ENCODE measurements around the gene SLC41A1. TPM values are rescaled to one million over a fixed set of nuclear protein-coding genes. Genes with fewer than 3 reads are reported as not detected.
"Not testable (repeated sequence)": the region's sequence is repeated elsewhere in the genome, so short reads cannot be mapped to it uniquely, and the experiment has no call there.

SLC41A1 gene
- polyA plus RNA-seq, 3 donors = 18.4 to 26.0 (median 21.8) TPM

GRCh38 chr1:205826016-205826806 lies 13.2 kb upstream of the SLC41A1 start:
- WGBS, 3 donors = 60 to 64% (median 64%) methylated on average over 8 of the region's 8 CpGs
- H3K27ac ChIP-seq (ENCODE audit: low read depth, low read length) = no peak overlapping the region

- H3K27ac ChIP-seq (ENCODE audit: low read depth, low read length) = no peak overlapping the region
- WGBS, 3 donors = 97% methylated on average over 5 of the region's 5 CpGs
These were observed 11.2 kb upstream of the SLC41A1 start for GRCh38 chr1:205824180-205824579.

- not testable (repeated sequence) for H3K27ac ChIP-seq (ENCODE audit: low read depth, low read length)
- WGBS, 3 donors = 86 to 95% (median 94%) methylated on average over 2 of the region's 2 CpGs
These were observed 10.3 kb upstream of the SLC41A1 start for GRCh38 chr1:205823260-205823659.

DNA sequence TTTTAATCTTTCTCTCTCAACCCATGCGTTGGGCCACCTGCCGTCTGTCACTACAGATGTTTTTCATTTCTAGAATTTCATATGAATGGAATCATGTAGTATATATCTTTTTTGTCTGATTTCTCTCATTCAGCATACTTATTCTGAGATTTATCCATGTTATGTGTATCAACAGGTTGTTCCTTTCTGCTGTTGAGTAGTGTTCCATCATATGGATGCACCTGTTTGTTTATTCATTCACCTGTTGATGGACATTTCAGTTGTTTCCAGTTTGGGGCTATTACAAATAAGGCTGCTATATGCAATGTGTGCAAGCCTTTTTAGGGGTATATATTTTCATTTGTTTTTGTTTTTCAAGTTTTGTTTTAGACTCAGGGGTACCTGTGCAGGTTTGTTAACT lies 9.4 kb upstream of the SLC41A1 start:
- WGBS, 3 donors = 90 to 93% (median 92%) methylated on average over 2 of the region's 2 CpGs
- no peak overlapping the region for H3K27ac ChIP-seq (ENCODE audit: low read depth, low read length)

DNA sequence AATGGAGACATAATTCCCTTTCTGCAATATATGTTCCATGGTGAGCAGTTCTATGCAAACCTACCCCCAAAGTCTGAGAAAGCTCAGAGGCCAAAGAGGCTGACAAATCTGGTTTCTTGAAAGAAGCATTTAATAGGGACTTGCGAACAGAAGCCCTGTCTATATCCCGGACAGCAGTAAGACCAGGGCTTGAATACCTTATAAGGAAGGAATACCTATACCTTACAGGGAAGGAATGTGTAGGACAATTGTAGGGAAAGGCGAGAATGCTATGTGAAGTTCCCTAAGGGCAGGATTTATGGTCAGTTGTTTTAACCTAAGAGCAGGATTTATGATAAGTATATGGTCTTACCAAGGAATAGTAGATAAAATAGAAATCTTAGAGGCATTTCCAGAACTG lies 5.0 kb upstream of the SLC41A1 start:
- no peak overlapping the region for H3K27ac ChIP-seq (ENCODE audit: low read depth, low read length)
- 94 to 98% (median 96%) methylated on average over 3 of the region's 3 CpGs for WGBS, 3 donors

DNA sequence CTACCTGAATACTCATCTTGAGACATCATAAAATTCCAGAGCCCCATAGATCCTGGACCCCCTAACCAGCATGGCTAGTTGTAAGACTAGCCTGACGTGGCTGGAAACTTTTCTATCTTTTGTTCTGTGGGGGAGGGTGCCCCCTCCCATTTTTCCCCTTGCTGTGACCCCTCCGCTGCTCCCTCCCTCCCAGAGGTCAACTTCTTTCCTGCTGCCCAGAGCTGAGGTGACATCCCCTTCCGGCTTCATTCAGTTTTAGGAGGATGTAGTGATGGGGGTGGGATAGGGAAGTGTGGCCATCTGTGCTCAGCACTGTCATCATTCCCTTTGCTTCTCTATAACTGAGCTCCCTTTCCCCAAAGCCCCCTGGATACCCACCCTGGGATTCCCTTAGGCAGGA lies 4.4 kb upstream of the SLC41A1 start:
- WGBS, 3 donors = 62 to 87% (median 78%) methylated on average over 3 of the region's 3 CpGs
- H3K27ac ChIP-seq (ENCODE audit: low read depth, low read length) = no peak overlapping the region

- WGBS, 3 donors = 4 to 6% (median 6%) methylated on average over 14 of the region's 14 CpGs
- no peak overlapping the region for H3K27ac ChIP-seq (ENCODE audit: low read depth, low read length)
These were observed 709 bp upstream of the SLC41A1 start for GRCh38 chr1:205813755-205814058.

DNA sequence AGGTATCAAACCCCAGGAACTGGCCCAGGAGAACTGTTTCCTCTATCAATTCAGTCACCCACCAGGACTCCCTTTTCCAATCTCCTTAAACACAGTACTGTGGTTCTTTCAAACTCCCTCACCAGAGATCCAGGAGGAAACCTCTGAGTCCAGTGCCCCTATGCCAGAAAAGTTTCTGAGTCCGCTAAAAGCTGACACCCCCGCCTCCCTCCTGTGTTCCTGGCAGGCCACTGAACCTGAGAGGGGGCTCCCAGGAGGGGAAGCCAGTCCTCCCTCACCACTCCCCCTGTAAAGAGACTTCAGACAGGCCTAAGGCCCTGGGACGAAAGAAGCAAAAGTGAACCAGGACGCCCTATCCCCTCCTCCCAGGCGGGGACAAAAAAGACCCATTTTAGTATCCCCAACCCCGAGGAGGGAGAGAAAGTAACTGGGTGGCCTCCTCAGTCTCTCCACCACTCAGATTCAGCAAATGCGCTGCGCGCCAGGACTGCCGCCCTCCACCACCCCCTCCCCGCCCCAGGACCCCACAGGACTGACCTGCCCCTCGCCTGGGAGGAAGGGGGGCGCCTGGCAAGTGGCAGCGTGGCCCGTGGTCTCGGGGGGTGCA lies 624 bp downstream of the SLC41A1 start:
- no peak overlapping the region for H3K27ac ChIP-seq (ENCODE audit: low read depth, low read length)
- 1 to 3% (median 2%) methylated on average over 13 to 16 of the region's 16 CpGs for WGBS, 3 donors

DNA sequence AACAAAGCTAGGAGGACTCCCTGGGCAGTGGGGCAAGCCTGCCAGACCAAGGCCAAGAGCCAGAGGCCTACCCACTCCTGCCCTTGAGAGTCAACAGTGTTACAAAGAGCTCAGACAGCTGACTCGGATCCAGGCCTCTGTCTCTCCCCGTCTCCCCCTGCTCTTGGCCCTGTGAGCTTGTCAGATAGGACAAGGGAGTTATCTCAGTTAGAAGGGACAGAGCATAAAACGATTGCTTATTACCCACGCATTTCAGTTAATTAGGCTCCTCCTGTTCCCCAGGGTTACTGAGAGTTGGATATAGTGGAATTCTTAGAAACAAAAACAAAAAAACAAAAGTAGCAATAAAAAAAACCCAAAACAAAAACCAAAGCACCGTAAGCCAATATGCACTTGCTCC lies 1.3 kb downstream of the SLC41A1 start:
- H3K27ac ChIP-seq (ENCODE audit: low read depth, low read length) = no peak overlapping the region
- 18 to 48% (median 45%) methylated on average over 5 of the region's 5 CpGs for WGBS, 3 donors

- WGBS, 3 donors = 47 to 95% (median 94%) methylated on average over 12 of the region's 12 CpGs
- no peak overlapping the region for H3K27ac ChIP-seq (ENCODE audit: low read depth, low read length)
These were observed 2.4 kb downstream of the SLC41A1 start for GRCh38 chr1:205810448-205811157.

DNA sequence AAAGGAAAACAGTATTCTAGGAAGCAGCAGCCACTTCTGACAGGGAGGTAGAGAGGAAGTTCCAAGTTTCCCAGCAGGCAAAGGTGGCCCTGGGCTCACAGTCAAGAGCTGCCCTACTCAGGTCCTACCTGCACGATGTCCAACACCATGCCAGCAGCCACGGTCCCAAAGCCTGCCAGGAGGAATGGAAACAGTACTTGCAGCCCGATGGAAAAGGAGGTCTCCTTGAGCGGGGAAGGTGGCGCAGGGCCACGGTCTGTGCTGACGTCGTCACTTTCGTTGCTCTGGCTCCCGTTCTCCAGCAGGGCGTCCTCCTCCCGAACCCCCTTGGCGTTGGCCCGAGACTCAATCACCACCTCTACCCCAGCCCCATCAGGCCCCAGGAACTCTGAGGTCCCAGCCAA lies 3.1 kb downstream of the SLC41A1 start:
- WGBS, 3 donors = 51 to 91% (median 90%) methylated on average over 14 of the region's 14 CpGs
- no peak overlapping the region for H3K27ac ChIP-seq (ENCODE audit: low read depth, low read length)

DNA sequence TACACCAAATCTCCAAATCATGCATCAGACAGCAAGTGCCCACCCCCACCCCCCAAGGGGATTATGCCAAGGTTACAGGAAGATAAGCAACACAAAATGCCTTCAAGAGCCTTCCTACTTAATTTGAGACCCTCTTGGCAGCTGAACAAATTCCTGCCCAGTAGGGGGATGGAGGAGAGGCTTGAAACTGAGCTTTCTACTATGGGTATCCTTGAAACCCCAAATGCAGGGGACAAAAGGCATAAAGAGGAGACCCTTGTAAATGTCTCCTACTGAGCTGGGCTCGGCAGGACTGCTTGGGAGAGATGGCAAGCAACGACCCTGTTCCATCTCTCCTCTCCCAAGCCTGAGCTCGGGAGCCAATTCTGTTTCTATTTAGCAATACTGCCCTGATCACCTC lies 3.5 kb downstream of the SLC41A1 start:
- H3K27ac ChIP-seq (ENCODE audit: low read depth, low read length) = no peak overlapping the region
- WGBS, 3 donors = 31 to 69% (median 49%) methylated on average over 3 of the region's 3 CpGs

- H3K27ac ChIP-seq (ENCODE audit: low read depth, low read length) = no peak overlapping the region
- 39 to 74% (median 72%) methylated on average over 5 of the region's 5 CpGs for WGBS, 3 donors
These were observed 7.8 kb downstream of the SLC41A1 start for GRCh38 chr1:205805082-205805711.

- 81 to 100% (median 98%) methylated on average over 2 of the region's 2 CpGs for WGBS, 3 donors
- no peak overlapping the region for H3K27ac ChIP-seq (ENCODE audit: low read depth, low read length)
These were observed 8.4 kb downstream of the SLC41A1 start for GRCh38 chr1:205804605-205805004.

DNA sequence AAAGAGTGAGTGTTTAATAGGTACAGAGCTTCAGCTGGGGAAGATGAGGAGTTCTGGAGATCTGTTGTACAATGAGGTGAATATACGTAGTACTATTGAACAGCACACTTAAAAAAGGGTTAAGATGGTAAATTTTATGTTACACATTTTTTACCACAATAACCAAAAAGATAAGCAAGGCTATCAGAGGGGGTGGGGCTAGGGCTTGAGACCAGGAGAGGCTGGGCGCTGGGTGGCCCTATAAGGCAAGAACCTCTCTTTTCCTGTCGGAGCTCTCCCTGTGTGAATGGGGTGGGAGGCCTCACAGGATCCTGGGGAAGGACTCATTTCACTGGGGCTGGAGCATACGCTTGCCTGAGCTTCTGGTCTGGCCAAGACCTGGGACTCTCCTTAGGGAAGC lies 9.0 kb downstream of the SLC41A1 start:
- no peak overlapping the region for H3K27ac ChIP-seq (ENCODE audit: low read depth, low read length)
- 53 to 71% (median 70%) methylated on average over 4 of the region's 4 CpGs for WGBS, 3 donors

GRCh38 chr1:205802060-205802459 lies 10.9 kb downstream of the SLC41A1 start:
- no peak overlapping the region for H3K27ac ChIP-seq (ENCODE audit: low read depth, low read length)
- WGBS, 3 donors = 63 to 99% (median 90%) methylated on average over 8 of the region's 8 CpGs

DNA sequence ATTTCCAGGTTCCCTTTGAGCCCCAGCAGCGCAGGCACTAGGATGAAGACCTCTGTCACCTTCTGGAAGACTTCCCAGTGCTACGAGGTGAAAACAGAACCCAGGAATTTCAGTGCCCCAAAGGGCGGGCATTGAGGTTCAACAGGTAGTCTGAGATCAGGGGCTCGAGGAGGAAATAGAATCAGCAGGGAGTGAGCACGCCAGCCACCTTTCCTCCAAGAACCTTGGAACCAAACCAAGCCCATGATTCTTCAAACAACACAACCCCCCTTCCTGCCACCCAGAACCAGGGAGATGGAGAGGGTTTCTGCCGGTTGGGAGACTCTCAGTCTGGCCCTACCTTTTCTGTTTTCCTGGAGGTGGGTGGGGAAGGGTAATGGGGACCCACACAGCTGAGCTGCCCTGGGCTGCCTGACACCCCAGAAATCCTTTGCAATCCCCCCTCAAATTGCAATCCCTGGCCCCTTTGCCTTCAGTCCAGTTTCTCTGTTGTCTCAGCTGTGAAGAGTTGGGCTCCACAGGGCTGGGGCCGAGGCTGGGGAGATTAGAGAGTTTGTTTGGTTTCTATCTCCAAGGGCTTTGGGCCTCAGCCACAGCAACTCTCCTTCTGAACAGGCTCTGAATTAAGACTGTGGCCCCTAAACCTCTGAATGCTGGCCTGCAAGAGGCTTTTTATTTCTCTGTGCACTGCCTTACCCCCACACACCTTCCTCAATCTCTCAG lies 11.9 kb downstream of the SLC41A1 start:
- 30 to 83% (median 82%) methylated on average over 7 of the region's 7 CpGs for WGBS, 3 donors
- H3K27ac ChIP-seq (ENCODE audit: low read depth, low read length) = no peak overlapping the region

DNA sequence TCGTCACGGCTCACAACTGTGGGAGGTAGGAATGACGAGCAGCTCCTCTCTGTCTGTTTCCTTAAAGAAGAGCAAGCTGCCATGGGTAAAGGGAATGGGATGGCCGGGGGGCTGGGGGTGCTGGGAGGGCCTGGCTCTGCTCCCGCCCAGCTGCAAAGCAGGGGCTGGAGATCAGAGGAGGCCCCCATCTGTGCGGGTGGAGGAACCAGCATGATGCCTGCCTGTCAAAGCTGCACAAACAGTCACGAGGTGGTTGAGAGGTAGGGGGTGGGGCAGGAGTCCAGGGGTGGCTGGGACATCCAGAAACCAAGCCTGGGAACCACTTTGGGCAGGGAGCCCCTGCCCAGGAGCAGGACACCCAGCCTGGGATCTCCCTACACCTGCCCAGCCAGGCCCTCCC lies 12.6 kb downstream of the SLC41A1 start:
- no peak overlapping the region for H3K27ac ChIP-seq (ENCODE audit: low read depth, low read length)
- WGBS, 3 donors = 42 to 89% (median 86%) methylated on average over 7 of the region's 7 CpGs

DNA sequence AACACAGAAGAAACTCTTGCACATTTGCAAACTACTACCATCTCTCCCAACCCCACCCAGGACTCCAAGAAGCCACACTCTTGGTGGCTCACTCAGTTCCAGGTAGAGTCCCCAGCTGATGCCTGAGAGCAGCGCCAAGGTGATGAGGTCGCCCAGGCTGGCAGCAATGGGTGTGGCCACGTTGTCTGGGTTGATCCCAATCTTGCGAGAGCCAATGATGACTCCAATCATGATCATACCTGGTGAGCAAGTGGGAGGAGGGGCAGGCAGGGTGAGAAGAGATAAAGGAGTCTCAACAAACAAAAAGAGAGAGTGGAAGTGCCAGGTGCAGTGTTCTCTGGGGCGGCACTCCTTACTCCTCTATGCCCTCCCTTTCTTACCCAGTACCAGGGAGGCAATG lies 14.4 kb downstream of the SLC41A1 start:
- H3K27ac ChIP-seq (ENCODE audit: low read depth, low read length) = no peak overlapping the region
- 43 to 84% (median 71%) methylated on average over 5 of the region's 5 CpGs for WGBS, 3 donors

Data from adipose tissue (tissue), 3 donors.